Effector memory CD4-positive, alpha-beta T cell (primary cell): Measurements from ENCODE around the gene PRKCZ.

Experiments
- DNase-seq, 3 donors: peaks; one replicate each; pipeline ENCODE4 v3.0.0-alpha.2; 2020
- H3K27ac ChIP-seq: 2 replicates; pipeline ENCODE4 v1.7.0; 2013; ENCODE audit warnings: mild to moderate bottlenecking, low read length, moderate library complexity; ENCODE audit not compliant: insufficient read depth, poor library complexity, severe bottlenecking
- H3K27me3 ChIP-seq: replicated peaks from 2 replicates; pipeline ENCODE4 v1.7.0; 2013; ENCODE audit warnings: mild to moderate bottlenecking, low read length; ENCODE audit not compliant: insufficient read depth, control insufficient read depth, poor library complexity, severe bottlenecking
- H3K36me3 ChIP-seq: 2 replicates; pipeline ENCODE4 v1.7.0; 2013; ENCODE audit warnings: mild to moderate bottlenecking, low read length, moderate library complexity; ENCODE audit not compliant: control insufficient read depth, insufficient read depth
- H3K4me1 ChIP-seq: 2 replicates; pipeline ENCODE4 v1.7.0; 2013; ENCODE audit warnings: low read length, mild to moderate bottlenecking; ENCODE audit not compliant: control insufficient read depth, insufficient read depth, poor library complexity, severe bottlenecking
- H3K4me3 ChIP-seq: 2 replicates; pipeline ENCODE4 v1.7.0; 2013; ENCODE audit warnings: low read length, low read depth, mild to moderate bottlenecking; ENCODE audit not compliant: insufficient read depth, poor library complexity, severe bottlenecking
- H3K9me3 ChIP-seq: 2 replicates; pipeline ENCODE4 v1.7.0; 2013; ENCODE audit warnings: mild to moderate bottlenecking, low read length, moderate library complexity; ENCODE audit not compliant: control insufficient read depth

PRKCZ gene

DNA sequence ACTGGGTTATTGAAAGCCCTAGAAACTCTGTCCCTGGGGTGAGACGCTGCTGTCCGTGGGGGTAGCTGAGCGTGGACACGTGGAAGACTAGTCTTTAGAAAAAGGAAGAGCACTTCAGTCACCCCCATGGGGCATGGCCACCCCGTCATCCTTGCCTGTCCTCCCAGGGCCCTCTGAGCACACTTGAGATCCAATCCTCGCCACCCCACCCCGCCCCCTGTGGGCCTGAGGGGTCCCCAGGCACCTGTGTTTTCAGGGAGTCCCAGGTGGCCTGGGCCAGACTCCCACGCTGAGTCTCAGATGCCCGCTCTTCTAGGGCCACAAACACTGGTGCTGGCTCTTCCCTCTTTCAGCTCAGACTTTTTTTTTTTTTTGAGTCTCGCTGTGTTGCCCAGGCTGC is 2.5 kb downstream of the PRKCZ start:
- no peaks in the 10 kb centered on the region for H3K27me3 ChIP-seq
- DNase-seq: no peak
- no peak overlapping the region for H3K4me3 ChIP-seq
- peaks cover 9% of the 10 kb centered on the region for H3K36me3 ChIP-seq
- H3K9me3 ChIP-seq: no peaks in the 10 kb centered on the region
- H3K27ac ChIP-seq: no peak overlapping the region
- H3K4me1 ChIP-seq: peaks cover 17% of the 10 kb centered on the region

- H3K36me3 ChIP-seq: peaks cover 9% of the 10 kb centered on the region
- no peaks in the 10 kb centered on the region for H3K27me3 ChIP-seq
- H3K4me1 ChIP-seq: peaks cover 17% of the 10 kb centered on the region
- H3K4me3 ChIP-seq: no peak overlapping the region
- no peak for DNase-seq
- no peaks in the 10 kb centered on the region for H3K9me3 ChIP-seq
- no peak overlapping the region for H3K27ac ChIP-seq
Observed at GRCh38 chr1:2053217-2053616, 3.0 kb downstream of the PRKCZ start.

DNA sequence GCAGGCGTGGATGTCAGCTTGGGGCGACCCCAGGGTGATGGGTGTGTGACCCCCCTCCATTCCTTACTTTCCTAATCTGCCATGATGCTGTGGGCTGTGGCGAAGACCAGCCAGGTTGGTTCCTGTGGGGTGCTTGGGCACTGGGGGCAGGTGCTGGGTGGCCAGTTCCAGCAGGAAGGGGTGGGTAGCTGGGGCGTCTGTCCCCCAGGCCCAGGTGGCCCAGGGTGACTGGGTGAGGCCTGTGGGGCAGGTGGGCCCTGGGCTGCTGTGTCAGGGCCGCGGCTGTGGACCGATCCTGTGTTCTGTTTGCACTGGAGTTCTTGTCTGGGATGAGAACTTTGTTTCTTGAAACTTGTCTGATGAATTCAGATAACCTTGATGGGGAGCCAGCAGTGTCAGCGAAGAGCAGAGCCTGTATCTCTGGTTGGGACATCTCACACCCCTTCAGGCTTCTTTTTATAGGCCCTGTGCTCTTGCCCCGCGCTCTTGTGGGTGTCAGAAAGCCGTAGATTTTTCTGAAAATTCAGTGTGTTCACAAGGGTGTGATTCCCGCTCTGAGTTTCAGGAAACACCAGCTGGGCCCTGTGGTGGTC is 3.7 kb downstream of the PRKCZ start:
- Histone ChIP-seq H3K4me1 (peaks cover 17% of the 10 kb centered on the region), H3K36me3 (peaks cover 9% of the 10 kb centered on the region), H3K27me3 (no peaks in the 10 kb centered on the region), H3K4me3 (no peak overlapping the region), H3K9me3 (no peaks in the 10 kb centered on the region), H3K27ac (no peak overlapping the region)
- DNase-seq: no peak

- H3K9me3 ChIP-seq: no peaks in the 10 kb centered on the region
- peaks cover 11% of the 10 kb centered on the region for H3K36me3 ChIP-seq
- H3K4me3 ChIP-seq: no peak overlapping the region
- DNase-seq: no peak
- no peak overlapping the region for H3K27ac ChIP-seq
- peaks cover 12% of the 10 kb centered on the region for H3K4me1 ChIP-seq
- H3K27me3 ChIP-seq: no peaks in the 10 kb centered on the region
Observed at GRCh38 chr1:2054560-2054959, 4.3 kb downstream of the PRKCZ start.

DNA sequence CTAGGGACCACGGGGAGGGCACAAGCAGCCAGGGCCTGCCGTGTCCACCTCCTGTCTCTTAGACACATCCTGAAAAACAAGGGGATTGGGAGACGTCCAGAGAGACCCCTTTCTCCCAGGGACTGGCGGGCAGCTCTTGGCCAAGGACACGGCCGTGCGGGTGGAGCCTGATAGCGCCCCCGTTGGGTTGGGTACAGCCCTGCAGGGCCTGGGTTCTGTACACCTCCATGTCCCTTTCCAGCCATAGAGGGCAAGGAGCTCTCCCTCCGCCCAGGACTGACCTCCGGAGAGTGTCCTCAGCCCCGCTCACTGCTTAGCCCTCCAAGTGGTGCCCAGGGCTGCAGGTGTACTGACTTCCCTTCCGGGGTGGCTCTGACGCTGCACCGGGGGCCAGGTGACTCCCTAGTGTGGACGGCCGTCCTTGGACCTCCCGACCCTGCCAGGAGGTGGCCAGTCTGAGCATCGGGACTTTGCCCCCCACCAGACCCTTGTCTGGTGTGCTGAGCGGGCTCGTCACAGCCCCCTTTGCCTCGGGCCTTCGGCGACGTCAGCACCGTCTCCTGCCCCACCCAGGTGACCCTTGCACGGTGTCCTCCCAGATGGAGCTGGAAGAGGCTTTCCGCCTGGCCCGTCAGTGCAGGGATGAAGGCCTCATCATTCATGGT is 5.8 kb downstream of the PRKCZ start:
- H3K36me3 ChIP-seq: peaks cover 22% of the 10 kb centered on the region
- peaks cover 4% of the 10 kb centered on the region for H3K4me1 ChIP-seq
- H3K27me3 ChIP-seq: no peaks in the 10 kb centered on the region
- H3K27ac ChIP-seq: no peak overlapping the region
- DNase-seq: no peak
- H3K9me3 ChIP-seq: no peaks in the 10 kb centered on the region
- no peak overlapping the region for H3K4me3 ChIP-seq

- Histone ChIP-seq H3K4me1 (no peaks in the 10 kb centered on the region), H3K27me3 (no peaks in the 10 kb centered on the region), H3K9me3 (no peaks in the 10 kb centered on the region), H3K36me3 (peaks cover 27% of the 10 kb centered on the region), H3K4me3 (no peak overlapping the region), H3K27ac (no peak overlapping the region)
- DNase-seq: no peak
Observed at GRCh38 chr1:2056955-2057590, 6.9 kb downstream of the PRKCZ start.

- no peaks in the 10 kb centered on the region for H3K4me1 ChIP-seq
- no peak for DNase-seq
- peaks cover 27% of the 10 kb centered on the region for H3K36me3 ChIP-seq
- H3K27ac ChIP-seq: no peak overlapping the region
- no peak overlapping the region for H3K4me3 ChIP-seq
- no peaks in the 10 kb centered on the region for H3K9me3 ChIP-seq
- H3K27me3 ChIP-seq: no peaks in the 10 kb centered on the region
Observed at GRCh38 chr1:2059290-2059953, 9.2 kb downstream of the PRKCZ start.

DNA sequence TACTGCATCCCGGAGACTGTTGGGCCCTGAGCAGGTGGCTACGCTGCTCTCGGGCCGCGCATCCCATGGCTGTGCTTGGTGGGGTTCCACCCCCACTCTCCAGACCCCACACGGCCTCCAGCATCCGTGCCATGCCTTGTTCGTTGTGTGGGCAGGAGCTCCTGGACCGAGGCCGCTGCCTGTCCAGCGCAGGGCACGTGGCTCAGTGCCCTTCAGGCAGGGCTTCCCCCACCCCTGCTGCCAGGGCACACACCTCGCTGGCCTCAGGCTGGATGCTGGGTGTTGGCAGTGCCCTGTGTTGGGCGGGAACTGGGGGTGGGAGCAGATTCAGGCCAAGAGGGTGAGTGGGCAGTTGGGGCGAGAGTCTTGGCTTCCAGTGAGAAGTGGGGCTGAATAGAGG is 9.9 kb downstream of the PRKCZ start:
- no peaks in the 10 kb centered on the region for H3K4me1 ChIP-seq
- no peaks in the 10 kb centered on the region for H3K27me3 ChIP-seq
- H3K9me3 ChIP-seq: no peaks in the 10 kb centered on the region
- H3K4me3 ChIP-seq: no peak overlapping the region
- peaks cover 27% of the 10 kb centered on the region for H3K36me3 ChIP-seq
- H3K27ac ChIP-seq: no peak overlapping the region
- DNase-seq: no peak

DNA sequence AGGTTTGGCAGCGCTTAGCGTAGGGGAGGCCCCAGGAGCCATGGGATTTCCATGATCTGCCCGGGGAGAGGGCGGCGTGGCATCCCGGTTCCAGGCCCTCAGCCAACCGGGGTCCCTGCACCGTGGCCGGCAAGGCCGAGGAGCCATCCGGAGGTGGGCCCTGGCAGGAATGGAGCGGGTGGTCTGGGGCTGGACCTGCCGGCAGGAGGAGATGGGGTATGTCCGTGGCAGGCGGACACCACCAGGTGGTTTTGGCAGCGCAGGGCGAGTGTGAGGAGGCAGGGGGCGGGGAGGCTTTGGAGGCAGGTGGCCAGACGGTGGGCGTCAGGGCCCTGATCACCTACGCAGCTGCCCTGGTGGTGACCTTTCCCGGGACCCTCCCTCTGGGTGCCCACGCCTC is 10.3 kb downstream of the PRKCZ start:
- H3K36me3 ChIP-seq: peaks cover 27% of the 10 kb centered on the region
- H3K9me3 ChIP-seq: no peaks in the 10 kb centered on the region
- H3K27me3 ChIP-seq: no peaks in the 10 kb centered on the region
- H3K27ac ChIP-seq: no peak overlapping the region
- no peaks in the 10 kb centered on the region for H3K4me1 ChIP-seq
- H3K4me3 ChIP-seq: no peak overlapping the region
- no peak for DNase-seq
